Endothelial cell (in vitro differentiated cells): ENCODE results near the gene GBP4. TPM values are rescaled to one million over a fixed set of nuclear protein-coding genes. Genes with fewer than 3 reads are reported as not detected.

Source experiments
- DNase-seq: peaks from one replicate; pipeline ENCODE4 v3.0.0; 2021; ENCODE audit warnings: low spot score
- H3K27ac Mint-ChIP-seq: one replicate; pipeline ENCODE4 v1.8.0; 2021; ENCODE audit warnings: mixed read lengths, inconsistent platforms; ENCODE audit not compliant: unreplicated experiment
- H3K27me3 Mint-ChIP-seq: one replicate; pipeline ENCODE4 v1.8.0; 2021; ENCODE audit warnings: mild to moderate bottlenecking, moderate library complexity, mixed read lengths, inconsistent platforms; ENCODE audit not compliant: unreplicated experiment
- H3K36me3 Mint-ChIP-seq: one replicate; pipeline ENCODE4 v1.8.0; 2021; ENCODE audit warnings: mild to moderate bottlenecking, low read depth, mixed read lengths, inconsistent platforms; ENCODE audit not compliant: unreplicated experiment
- H3K4me1 Mint-ChIP-seq: one replicate; pipeline ENCODE4 v1.8.0; 2021; ENCODE audit warnings: mild to moderate bottlenecking, mixed read lengths, inconsistent platforms; ENCODE audit not compliant: unreplicated experiment
- H3K4me3 Mint-ChIP-seq: one replicate; pipeline ENCODE4 v1.8.0; 2021; ENCODE audit warnings: mild to moderate bottlenecking, mixed read lengths, inconsistent platforms; ENCODE audit not compliant: unreplicated experiment
- H3K9me3 Mint-ChIP-seq: one replicate; pipeline ENCODE4 v1.8.0; 2021; ENCODE audit warnings: mixed read lengths, inconsistent platforms; ENCODE audit not compliant: unreplicated experiment
- CTCF ChIP-seq: fragments of 200-600 bp; sonication (generic); IDR thresholded peaks from one replicate; pipeline ENCODE4 v1.5.0; 2021; ENCODE audit warnings: antibody characterized with exemption; ENCODE audit not compliant: unreplicated experiment
- total RNA-seq: library from RNA; stranded (reverse); fragmentation: NEBNext Ultra II Directional; extraction: Animal tissue kit (Norgen Biotek cat#: 25700); gene quantifications from one replicate; pipeline ENCODE4 v1.2.1, GENCODE V29; 2021; ENCODE audit not compliant: unreplicated experiment

The GBP4 gene
- total RNA-seq, 1 donor from 2014 or later: 75.5 TPM

DNA sequence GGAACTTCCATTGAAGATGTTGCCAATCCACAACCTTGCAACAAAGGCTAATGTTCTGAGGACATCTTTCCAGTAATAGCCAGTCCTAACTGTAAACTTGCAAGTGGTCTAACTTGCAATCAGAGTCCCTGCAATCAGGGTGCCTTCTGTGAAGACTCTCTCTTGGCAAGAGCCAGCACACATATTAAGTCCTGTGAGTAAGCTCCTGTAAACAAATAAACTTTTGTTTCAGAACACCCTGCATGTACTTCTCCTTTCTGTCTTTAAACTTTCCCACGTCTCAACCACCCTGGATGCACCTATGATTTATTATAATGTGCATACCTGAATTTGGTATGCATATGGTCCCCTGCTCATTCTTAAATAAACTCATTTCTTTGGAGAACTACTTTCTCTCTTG is 32.0 kb downstream of the GBP4 start:
- TF ChIP-seq CTCF: no peak
- Mint-ChIP-seq H3K4me1 (peaks cover 7% of the 10 kb centered on the region), H3K27ac (no peak overlapping the region), H3K9me3 (no peaks in the 10 kb centered on the region), H3K27me3 (peaks cover under 1% of the 10 kb centered on the region), H3K4me3 (no peak overlapping the region), H3K36me3 (no peaks in the 10 kb centered on the region)
- no peak for DNase-seq

- Mint-ChIP-seq H3K27me3 (peaks cover 1% of the 10 kb centered on the region), H3K27ac (no peak overlapping the region)
These were observed 32.9 kb downstream of the GBP4 start for GRCh38 chr1:89165811-89166210.

DNA sequence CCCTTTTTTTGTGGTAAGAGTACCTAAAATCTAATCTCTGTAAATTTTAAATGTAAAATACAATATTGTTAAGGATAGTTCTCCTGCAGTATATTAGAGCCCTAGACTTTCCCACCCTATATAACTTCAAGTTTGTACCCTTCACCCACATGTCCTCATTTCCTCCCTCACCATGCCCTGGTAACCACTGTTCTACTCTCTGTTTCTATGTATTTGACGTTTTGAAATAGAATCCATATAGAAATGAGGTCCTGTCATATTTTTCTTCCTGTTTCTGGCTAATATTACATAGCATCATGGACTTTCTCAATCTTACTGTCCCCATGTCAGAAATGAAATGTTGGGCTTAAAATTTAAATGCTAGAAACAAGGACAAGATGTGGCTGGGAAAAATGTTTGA is 47.7 kb downstream of the GBP4 start:
- Mint-ChIP-seq H3K4me1 (no peaks in the 10 kb centered on the region), H3K36me3 (no peaks in the 10 kb centered on the region), H3K4me3 (no peak overlapping the region), H3K27me3 (peaks cover 2% of the 10 kb centered on the region), H3K9me3 (no peaks in the 10 kb centered on the region), H3K27ac (no peak overlapping the region)
- no peak for DNase-seq
- TF ChIP-seq CTCF: no peak

More at GRCh38 chr1:89165811-89166210, 32.9 kb downstream of the GBP4 start:
- no peak for DNase-seq
- no peak for TF ChIP-seq CTCF
- Mint-ChIP-seq H3K9me3 (no peaks in the 10 kb centered on the region), H3K4me3 (no peak overlapping the region), H3K4me1 (peaks cover 7% of the 10 kb centered on the region), H3K36me3 (no peaks in the 10 kb centered on the region)

DNA sequence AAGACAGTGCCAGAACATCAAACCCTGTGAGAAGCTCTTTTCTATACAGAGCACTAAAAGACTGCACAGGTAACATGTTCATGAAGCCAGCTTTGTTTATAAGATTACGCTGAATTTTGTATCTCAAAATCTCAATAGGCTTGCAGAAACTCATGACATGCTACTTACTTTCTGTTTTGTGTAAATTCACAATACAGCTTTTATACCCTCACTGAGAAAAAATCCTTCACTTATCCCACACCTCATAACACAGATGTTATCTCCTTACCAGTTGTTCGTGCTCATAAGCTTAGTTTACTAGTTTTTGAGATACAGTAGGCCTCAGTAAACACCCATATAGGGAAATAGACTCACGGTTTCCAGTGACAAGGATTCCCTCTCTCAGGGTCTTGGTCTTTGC is 48.8 kb downstream of the GBP4 start:
- no peak for TF ChIP-seq CTCF
- Mint-ChIP-seq H3K4me3 (no peak overlapping the region), H3K27me3 (peaks cover 2% of the 10 kb centered on the region), H3K36me3 (no peaks in the 10 kb centered on the region), H3K9me3 (no peaks in the 10 kb centered on the region), H3K4me1 (no peaks in the 10 kb centered on the region), H3K27ac (no peak overlapping the region)
- no peak for DNase-seq

DNA sequence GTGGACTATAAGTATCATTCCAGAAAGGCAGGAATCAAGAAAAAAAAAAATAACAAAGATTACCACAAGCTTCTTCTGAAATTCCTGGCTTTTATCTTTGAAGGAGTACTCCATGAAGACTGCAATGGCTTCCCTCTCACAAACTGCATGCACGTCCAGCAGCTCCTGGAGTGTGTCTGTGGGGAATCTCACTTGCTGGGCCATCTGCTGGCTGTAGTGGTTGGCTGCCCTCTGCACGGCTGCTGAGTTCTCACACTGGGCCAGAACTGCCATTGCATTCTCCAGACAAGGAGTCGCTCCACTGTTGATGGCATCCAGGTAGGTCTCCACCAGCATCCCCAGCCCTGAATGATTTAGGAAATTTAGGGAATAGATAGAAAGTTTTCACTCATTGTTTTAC is 49.5 kb downstream of the GBP4 start:
- H3K9me3 Mint-ChIP-seq: no peaks in the 10 kb centered on the region
- no peak for TF ChIP-seq CTCF
- H3K27me3 Mint-ChIP-seq: peaks cover 2% of the 10 kb centered on the region
- no peak overlapping the region for H3K4me3 Mint-ChIP-seq
- H3K4me1 Mint-ChIP-seq: no peaks in the 10 kb centered on the region
- DNase-seq: peak; percentile 17
- H3K27ac Mint-ChIP-seq: no peak overlapping the region
- no peaks in the 10 kb centered on the region for H3K36me3 Mint-ChIP-seq
